ENCODE results near the gene BAZ2B.
A peak's percentile ranks its signal among the peaks of the same experiment; 100 is the strongest.

BAZ2B gene

GRCh38 chr2:159526433-159526832 lies 89.9 kb downstream of the BAZ2B start:
- no peak for DNase-seq

- no peak for DNase-seq
These were observed 91.3 kb downstream of the BAZ2B start for GRCh38 chr2:159525012-159525411.

- no peak for DNase-seq
These were observed 95.1 kb downstream of the BAZ2B start for GRCh38 chr2:159521272-159521671.

GRCh38 chr2:159518321-159519005 lies 97.9 kb downstream of the BAZ2B start:
- DNase-seq: no peak

GRCh38 chr2:159516241-159516758 lies 100.0 kb downstream of the BAZ2B start:
- DNase-seq: peak; percentile 15 to 81

- DNase-seq: no peak
These were observed 100.9 kb downstream of the BAZ2B start for GRCh38 chr2:159515441-159515840.

- no peak for DNase-seq
These were observed 102.6 kb downstream of the BAZ2B start for GRCh38 chr2:159513745-159514144.

GRCh38 chr2:159508140-159508539 lies 108.2 kb downstream of the BAZ2B start:
- no peak for DNase-seq

GRCh38 chr2:159506764-159507440 lies 109.4 kb downstream of the BAZ2B start:
- no peak for DNase-seq

- DNase-seq: no peak
These were observed 110.1 kb downstream of the BAZ2B start for GRCh38 chr2:159506202-159506601.

- DNase-seq: no peak
These were observed 111.2 kb downstream of the BAZ2B start for GRCh38 chr2:159505196-159505595.

- no peak for DNase-seq
These were observed 114.6 kb downstream of the BAZ2B start for GRCh38 chr2:159501743-159502142.

GRCh38 chr2:159497847-159498246 lies 118.5 kb downstream of the BAZ2B start:
- no peak for DNase-seq

GRCh38 chr2:159497256-159497655 lies 119.1 kb downstream of the BAZ2B start:
- peak in 1 of 2 donors; percentile 23 for DNase-seq

GRCh38 chr2:159489476-159489875 lies 126.9 kb downstream of the BAZ2B start:
- DNase-seq: no peak

- no peak for DNase-seq
These were observed 131.8 kb downstream of the BAZ2B start for GRCh38 chr2:159484532-159484931.

GRCh38 chr2:159476329-159476728 lies 140.0 kb downstream of the BAZ2B start:
- DNase-seq: no peak

GRCh38 chr2:159475793-159476192 lies 140.6 kb downstream of the BAZ2B start:
- no peak for DNase-seq

- DNase-seq: no peak
These were observed 145.0 kb downstream of the BAZ2B start for GRCh38 chr2:159471340-159471739.

- DNase-seq: no peak
These were observed 148.1 kb downstream of the BAZ2B start for GRCh38 chr2:159468257-159468656.

GRCh38 chr2:159462961-159463360 lies 153.4 kb downstream of the BAZ2B start:
- DNase-seq: no peak

GRCh38 chr2:159462201-159462785 lies 154.1 kb downstream of the BAZ2B start:
- no peak for DNase-seq

- DNase-seq: no peak
These were observed 155.3 kb downstream of the BAZ2B start for GRCh38 chr2:159461076-159461475.

- DNase-seq: no peak
These were observed 156.1 kb downstream of the BAZ2B start for GRCh38 chr2:159460227-159460626.

Measured in CD4-positive, alpha-beta T cell treated with Interleukin-4 for 1 hour (primary cell).